ENCODE data around the gene QRICH1. TPM values are rescaled to one million over a fixed set of nuclear protein-coding genes. Genes with fewer than 3 reads are reported as not detected.

QRICH1 gene
- total and polyA plus RNA-seq, 2 of the 13 experiments (the other 11 are each of a cell fraction or from before 2014, with no cell fraction given), result 52.6 to 102 TPM

GRCh38 chr3:49104052-49104426 lies 10.2 kb upstream of the QRICH1 start:
- Histone ChIP-seq H4K20me1 (ENCODE audit: insufficient read depth, low read length) (no peaks in the 10 kb centered on the region), H3K9ac (ENCODE audit: insufficient read depth, low read depth, low read length) (peak overlapping the region; percentile 97), H3K9me3 (ENCODE audit: low read length) (no peaks in the 10 kb centered on the region), H3K27ac (ENCODE audit: extremely low read length, insufficient read depth, low read length) (peak overlapping the region; percentile 93), H3K27me3 (ENCODE audit: control insufficient read depth in 1 of 2, insufficient read depth in 2 of 2, low read length in 2 of 2) (no peaks in the 10 kb centered on the region), H3K4me1 (ENCODE audit: insufficient read depth, low read length) (peaks cover 24% of the 10 kb centered on the region), H3K36me3 (replicated peaks in 1 of 2; ENCODE audit: control insufficient read depth in 1 of 2, insufficient read depth in 2 of 2, low read length in 2 of 2) (peaks cover 17 to 45% of the 10 kb centered on the region in 2 experiments), H3K4me2 (ENCODE audit: low read depth, low read length) (peak overlapping the region; percentile 94), H3K4me3 (replicated peaks in 1 of 3; ENCODE audit: insufficient read depth in 1 of 3, low read depth in 2 of 3, low read length in 3 of 3) (peak overlapping the region; percentile 89 to 94 (median 93)), H3K79me2 (ENCODE audit: insufficient read depth, low read length) (peaks cover 21% of the 10 kb centered on the region), H2AFZ (ENCODE audit: low read length) (no peak overlapping the region)
- BruUV-seq (replicated peaks), result TSS peak; percentile 67
- FAIRE-seq, result no peak
- DNase-seq (ENCODE audit: low spot score), result no peak
- 0 out of 2 replicates have a peak, but pooled peaks have one; percentile 35 for TF ChIP-seq ZNF235 (CRISPR knock-in tag; IDR thresholded peaks at IDR 0.05; ENCODE audit: borderline replicate concordance)
- TF ChIP-seq ZMYM2 (CRISPR knock-in tag; IDR thresholded peaks at IDR 0.05), result 0 out of 2 replicates have a peak, but pooled peaks have one; percentile 38
- 0 out of 2 replicates have a peak, but pooled peaks have one; percentile 9 for TF ChIP-seq GLI4 (CRISPR knock-in tag; IDR thresholded peaks at IDR 0.05; ENCODE audit: borderline replicate concordance)
- peak; percentile 20; the same call in 1 of the 2 replicates for TF ChIP-seq ZNF776 (CRISPR knock-in tag; IDR thresholded peaks at IDR 0.05)
- TF ChIP-seq ZNF34 (CRISPR knock-in tag; IDR thresholded peaks at IDR 0.05; ENCODE audit: borderline replicate concordance), result 0 out of 2 replicates have a peak, but pooled peaks have one; percentile 40
- TF ChIP-seq MIER3 (CRISPR knock-in tag; IDR thresholded peaks at IDR 0.05; ENCODE audit: borderline replicate concordance), result no peak
- TF ChIP-seq, protein P1, sequence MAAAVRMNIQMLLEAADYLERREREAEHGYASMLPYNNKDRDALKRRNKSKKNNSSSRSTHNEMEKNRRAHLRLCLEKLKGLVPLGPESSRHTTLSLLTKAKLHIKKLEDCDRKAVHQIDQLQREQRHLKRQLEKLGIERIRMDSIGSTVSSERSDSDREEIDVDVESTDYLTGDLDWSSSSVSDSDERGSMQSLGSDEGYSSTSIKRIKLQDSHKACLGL (CRISPR knock-in tag; IDR thresholded peaks at IDR 0.05), result 0 out of 2 replicates have a peak, but pooled peaks have one; percentile 2
- TF ChIP-seq GATAD2A (CRISPR knock-in tag; IDR thresholded peaks at IDR 0.05), result 0 out of 2 replicates have a peak, but pooled peaks have one; percentile 6
- TF ChIP-seq ZNF547 (CRISPR knock-in tag; IDR thresholded peaks at IDR 0.05), result peak; percentile 19; the same call in 1 of the 2 replicates
- TF ChIP-seq ZNF33B (CRISPR knock-in tag; IDR thresholded peaks at IDR 0.05), result 0 out of 2 replicates have a peak, but pooled peaks have one; percentile 13
- no peak for TF ChIP-seq STAG1 (CRISPR knock-in tag; IDR thresholded peaks at IDR 0.05)
- no peak for TF ChIP-seq RFXANK (CRISPR knock-in tag; IDR thresholded peaks at IDR 0.05)
- peak; percentile 11; the same call in 1 of the 2 replicates for TF ChIP-seq TBX2 (CRISPR knock-in tag; IDR thresholded peaks at IDR 0.05; ENCODE audit: borderline replicate concordance)
- ChIA-PET POLR2A (interaction anchor here (0.6 to 10.0 kb wide), 6 partner anchors 10 to 97 kb away, joined by 3 to 91 read pairs (median 4); partner anchors contain the start of genes NDUFAF3, QRICH1, USP19 and WDR6), CTCF (ENCODE audit: low intra/inter-chr PET ratio, low total read pairs) (no interaction called here)
- in situ Hi-C loops (cut with HindIII; ENCODE audit: extremely low pct_ligation_motif_present, low pct_unique_long_range_greater_than_20kb), result no loop called here
- peak; percentile 35 for ATAC-seq
- 3% methylated on average over 6 of the region's 8 CpGs for WGBS (ENCODE audit: low lambda C conversion rate)
- intact Hi-C loops (cut with micrococcal nuclease; ENCODE audit: unreplicated experiment), result loop anchor here (2.0 kb wide), 1 partner anchor 17 kb away; the partner anchor contains the start of gene USP19

Measured in HepG2 (cell line).